CD4-positive, alpha-beta T cell treated with Interleukin-1 beta for 1 hour (primary cell): Measurements from ENCODE around the gene STAT1.

Experiments used
- DNase-seq, 2 donors: peaks; one replicate each; pipeline ENCODE4 v3.0.0-alpha.2; 2020 to 2022

The STAT1 gene

DNA sequence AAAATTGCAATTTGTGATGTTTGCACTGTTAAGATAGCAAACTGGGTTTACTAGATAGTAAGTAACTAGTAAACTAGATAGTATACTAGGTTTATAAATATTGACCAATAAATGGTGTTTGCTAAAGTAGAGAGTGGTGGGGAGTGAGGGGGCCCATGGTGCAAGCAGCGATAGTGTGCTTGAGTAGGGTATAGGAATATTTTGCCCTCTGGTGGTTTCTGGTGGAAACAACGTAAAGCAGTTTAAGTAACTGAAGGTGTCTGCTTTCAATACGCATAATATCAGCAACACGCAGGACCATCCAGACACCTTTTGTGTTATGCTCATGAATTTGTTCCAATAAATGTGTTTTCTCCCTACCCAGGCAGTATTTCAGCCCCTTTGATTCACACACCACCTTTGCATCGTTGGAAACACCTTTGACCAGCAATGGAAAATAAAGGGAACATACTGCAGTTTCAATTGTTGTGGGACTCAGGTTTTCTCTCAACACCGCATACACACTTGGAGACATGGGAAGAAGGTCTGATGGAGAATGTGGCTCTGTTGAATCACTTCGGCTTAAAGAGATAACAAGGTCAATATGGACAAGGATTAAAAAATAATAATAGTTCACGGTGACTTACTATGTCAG lies 16.7 kb upstream of the STAT1 start:
- peak; percentile 36 to 70 for DNase-seq

DNA sequence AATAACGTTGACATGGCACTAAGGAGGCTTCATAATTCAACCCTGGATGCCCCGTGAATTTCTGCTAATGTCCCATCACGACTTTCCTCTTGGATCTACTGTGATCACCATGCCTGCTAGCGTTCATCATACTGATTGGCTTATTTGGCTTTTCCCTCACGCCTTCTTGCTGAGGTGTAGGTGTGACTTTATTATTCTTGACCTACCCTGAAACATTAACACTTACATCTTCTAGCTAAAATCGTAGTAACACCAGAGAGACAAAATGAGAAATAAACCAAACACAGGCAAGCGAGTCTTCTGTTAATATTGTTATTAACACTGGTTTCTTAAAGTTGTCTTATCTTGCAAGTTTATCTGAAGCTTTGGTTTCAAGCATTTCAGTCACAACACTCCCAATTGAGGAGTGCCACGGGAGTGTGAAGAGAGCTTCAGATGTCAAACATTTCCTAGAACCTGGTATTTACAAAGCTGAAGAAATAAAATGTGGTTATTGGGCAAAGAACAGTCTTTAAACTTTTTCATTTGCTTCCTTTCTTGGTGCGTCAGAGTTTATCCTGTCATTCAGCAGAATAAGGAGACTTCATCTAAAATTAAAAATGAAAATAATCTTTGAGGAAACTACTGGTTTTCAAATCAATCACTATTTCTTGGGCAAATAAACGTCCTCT lies 15.4 kb upstream of the STAT1 start:
- peak in 1 of 2 donors; percentile 31 for DNase-seq

DNA sequence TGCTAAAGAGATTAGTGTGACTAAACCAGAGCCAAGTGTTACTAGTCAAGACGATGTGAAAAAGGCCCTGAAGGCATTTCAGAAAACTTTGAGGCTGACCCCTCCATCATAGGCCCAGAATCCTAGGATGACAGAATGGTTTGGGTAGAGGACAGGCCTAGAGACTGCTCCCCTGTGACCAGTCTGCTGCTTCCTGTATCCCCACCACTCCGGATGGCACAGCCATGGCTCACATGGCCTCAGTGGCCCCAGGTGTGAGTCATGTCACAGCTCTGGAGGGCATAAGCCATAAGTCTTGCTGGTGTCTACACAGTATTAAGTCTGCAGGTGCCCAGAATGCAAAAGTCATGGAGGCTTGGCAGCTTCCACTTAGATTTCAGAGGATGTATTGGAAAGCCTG lies 12.4 kb upstream of the STAT1 start:
- DNase-seq, result no peak

DNA sequence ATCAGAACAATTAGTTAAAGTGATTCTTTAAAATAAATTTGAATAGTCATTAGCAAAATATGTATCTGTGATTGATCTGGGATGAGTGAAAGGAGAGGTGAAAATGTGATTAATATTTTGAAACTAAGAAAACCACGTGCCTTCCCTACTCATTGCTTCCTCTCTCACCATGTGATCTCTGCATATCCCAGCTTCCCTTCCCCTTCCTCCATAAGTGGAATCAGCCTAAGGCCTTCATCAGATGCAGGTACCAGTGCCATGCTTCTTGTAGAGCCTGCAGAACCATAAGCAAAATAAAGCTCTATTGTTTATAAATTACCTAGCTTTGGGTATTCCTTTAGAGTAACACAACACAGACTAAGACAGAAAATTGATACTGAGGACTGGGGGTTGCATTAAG lies 11.2 kb upstream of the STAT1 start:
- no peak for DNase-seq

DNA sequence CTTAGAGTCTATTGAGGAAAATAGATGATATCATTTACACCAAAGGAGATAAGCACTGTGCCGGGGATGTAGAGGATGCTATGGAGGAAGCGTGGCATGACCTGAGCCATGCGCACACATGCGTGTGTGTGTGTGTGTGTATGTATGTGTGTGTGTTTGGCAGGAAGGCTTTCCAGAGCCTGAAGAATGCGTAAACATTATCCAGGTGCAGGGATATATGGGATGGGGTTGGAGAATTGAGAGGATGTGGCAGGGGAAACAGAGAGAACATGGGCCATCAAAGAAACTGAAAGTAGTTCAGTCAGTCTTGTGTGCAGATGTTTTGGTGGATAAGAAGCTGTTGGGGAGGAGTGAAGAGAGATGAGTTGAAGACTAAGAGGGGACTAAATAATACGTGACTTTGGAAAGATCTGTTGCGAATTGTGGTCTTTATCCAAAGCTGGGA lies 9.3 kb upstream of the STAT1 start:
- DNase-seq, result peak in 1 of 2 donors; percentile 53

DNA sequence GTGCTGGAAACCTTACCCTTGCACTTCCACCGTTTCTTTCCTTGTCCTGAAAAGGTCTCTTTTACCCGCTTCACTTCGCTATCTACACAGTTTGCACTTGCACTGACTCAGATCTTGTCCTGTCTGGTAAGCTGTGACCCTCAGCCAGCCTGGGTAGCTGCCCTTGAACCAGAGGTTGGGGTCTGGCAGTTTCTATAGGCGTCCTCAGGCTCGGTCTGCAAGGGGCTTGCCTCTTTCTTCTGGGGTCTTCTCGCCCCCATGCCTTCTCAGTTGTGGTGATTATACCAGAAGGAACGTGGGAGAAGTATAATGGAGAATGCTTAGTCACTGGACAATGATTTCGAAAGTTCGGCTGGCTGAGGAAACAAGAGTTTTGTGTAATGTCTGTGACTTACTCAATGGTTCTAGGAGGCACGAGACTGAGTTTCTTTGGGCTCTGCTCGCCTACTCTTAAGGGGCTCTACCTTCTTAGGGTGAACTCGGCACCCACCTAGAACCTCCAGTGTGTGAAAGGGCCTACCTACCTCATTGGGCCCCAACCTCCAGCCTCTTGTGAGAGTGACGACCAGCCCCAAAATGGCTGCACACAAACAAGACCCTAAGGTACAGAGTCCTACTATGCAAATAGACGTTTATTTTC lies 6.9 kb upstream of the STAT1 start:
- DNase-seq, result peak in 1 of 2 donors; percentile 33

DNA sequence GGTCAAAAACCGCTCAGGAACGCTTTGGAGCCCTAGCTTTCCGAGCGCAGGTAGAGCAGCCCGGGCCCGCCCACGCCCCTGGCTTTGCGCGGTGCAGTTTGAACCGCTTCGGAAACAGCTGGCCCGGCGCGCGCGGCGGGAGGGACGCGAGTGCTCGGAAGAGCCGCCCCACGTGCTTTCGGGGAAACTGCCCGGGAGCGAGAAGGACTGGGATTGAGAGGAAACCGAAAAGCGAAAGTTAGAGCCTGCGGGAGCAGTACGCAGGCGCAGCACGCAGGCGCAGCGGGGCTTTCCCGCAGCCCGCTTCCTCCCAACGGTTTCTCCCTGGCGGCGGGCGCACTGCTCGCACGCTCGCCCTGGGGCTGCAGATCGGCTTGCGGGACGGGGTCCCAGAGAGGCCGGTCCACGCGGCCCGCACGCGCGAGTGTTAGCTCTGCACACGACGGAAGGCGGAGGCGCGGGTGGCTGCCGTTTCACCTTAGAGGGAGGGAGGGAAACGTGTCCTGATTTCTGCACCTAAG lies 6.3 kb upstream of the STAT1 start:
- peak; percentile 95 to 96 for DNase-seq

DNA sequence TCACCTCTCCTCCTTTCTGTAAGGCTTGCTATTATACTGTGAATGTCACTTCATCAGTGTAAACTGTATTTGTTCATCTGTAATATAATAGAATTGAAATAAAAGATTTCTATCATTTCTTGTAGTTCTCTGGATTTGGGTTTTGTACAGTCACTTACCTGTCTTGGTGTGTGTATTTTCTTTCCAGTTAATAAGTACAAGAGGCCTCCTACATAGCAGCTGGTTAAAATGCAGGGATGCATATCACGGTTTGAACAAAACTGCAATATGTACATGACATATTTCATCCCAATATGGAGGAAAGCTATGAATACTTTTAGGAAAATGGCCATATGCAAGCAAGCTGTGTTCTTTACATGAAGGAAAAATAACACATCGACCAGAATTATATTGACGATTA lies 5.4 kb upstream of the STAT1 start:
- DNase-seq, result no peak

DNA sequence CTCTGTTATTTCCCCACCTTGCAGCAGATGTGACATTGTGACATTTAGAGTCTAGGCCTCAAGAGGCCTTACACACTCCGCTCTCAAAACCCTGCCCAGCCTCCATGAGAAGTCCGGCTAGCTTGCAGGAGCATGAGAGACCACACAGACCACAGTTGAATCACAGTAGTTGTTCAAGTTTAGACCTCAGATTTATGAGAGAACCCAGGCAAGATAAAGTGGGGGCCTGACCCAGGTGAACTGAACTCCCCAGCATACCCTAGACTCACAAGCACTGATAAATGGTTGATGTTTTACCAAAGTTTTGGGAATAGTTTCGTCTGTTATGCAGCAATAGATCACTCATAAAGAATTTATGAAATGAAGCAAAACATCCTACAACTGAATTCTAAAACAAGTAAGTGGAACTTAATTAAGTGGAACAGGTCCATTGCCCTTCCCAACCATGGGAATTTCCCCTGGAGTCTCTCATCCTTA lies 4.7 kb upstream of the STAT1 start:
- no peak for DNase-seq

DNA sequence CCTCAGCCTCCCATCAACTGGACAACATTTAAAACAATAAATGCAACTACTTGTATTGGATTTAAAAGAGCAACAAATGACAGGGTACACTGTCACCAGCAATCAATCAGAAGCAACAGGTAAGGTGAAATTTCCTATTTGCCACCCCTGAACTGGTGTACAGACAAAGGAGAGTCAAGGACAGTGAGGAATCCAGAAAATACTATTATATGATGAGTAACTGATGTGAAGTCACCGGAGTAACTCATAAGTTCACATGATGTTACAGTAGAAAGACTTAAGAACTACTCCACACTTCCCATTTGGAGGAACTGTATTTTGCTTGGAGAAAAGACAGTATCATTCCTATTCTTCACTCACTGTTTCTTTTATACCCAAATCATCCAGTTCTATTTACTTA lies 4.1 kb upstream of the STAT1 start:
- no peak for DNase-seq

DNA sequence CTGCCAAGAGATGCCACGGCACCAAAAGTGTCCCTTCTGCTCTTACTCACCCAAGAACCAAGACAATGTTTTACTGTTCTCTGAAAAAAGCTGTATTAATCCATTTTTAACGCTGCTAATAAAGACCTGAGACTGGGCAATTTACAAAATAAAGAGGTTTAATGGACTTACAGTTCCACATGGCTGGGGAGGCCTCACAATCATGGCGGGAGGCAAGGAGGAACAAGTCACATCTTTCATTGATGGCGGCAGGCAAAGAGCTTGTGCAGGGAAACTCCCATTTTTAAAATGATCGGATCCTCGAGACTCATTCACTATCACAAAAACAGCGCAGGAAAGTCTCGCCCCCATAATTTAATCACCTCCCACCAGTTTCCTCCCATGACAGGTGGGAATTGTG lies 1.9 kb upstream of the STAT1 start:
- no peak for DNase-seq

DNA sequence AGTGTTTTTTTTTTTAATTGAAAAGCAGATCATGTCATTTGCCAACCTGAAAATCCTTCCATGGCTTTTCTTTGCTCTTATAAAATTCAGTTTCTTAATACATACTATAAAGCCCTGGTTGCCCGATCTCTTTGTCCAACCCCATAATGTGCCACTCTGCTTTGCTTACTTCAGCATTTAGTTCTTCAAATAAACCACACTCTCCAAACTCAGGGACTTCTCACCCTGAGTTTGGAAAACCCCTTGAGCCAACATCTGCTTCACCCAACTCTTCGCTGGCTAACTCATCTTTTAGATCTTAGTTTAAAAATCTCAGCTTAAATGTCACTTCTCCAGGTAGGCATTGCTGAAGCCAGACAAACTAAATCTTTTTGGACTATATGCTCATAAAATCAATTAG lies 1.3 kb upstream of the STAT1 start:
- peak in 1 of 2 donors; percentile 42 for DNase-seq

DNA sequence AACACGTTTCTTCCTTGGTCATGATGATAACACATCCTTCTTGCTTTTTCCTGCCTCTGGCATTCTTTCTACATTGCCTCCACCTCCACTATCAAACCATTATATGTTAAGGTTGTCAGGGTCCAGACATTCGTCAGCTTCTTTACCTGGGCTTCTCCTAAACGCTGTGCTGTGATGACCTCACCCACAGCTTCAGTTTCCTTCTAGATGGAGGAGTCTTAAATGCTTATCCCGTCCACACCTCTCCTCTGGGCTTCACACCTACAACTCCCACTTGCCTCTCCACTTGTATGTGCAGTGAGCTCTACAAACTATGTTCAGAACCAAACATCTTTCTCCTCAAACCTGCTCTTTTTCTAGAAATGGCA lies 666 bp upstream of the STAT1 start:
- DNase-seq, result no peak

DNA sequence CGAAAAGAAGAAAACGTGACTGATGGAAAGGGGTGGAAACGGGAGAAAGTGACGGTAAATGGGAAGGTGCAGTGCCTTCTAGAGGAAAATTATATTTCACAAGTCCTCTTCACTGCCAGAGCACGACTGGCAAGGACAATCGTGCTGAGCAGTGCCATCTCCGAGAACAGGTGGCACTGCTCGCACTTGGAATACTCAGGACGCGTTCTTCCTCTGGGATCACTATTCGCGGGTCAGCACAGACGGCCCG lies 364 bp downstream of the STAT1 start:
- DNase-seq, result no peak

DNA sequence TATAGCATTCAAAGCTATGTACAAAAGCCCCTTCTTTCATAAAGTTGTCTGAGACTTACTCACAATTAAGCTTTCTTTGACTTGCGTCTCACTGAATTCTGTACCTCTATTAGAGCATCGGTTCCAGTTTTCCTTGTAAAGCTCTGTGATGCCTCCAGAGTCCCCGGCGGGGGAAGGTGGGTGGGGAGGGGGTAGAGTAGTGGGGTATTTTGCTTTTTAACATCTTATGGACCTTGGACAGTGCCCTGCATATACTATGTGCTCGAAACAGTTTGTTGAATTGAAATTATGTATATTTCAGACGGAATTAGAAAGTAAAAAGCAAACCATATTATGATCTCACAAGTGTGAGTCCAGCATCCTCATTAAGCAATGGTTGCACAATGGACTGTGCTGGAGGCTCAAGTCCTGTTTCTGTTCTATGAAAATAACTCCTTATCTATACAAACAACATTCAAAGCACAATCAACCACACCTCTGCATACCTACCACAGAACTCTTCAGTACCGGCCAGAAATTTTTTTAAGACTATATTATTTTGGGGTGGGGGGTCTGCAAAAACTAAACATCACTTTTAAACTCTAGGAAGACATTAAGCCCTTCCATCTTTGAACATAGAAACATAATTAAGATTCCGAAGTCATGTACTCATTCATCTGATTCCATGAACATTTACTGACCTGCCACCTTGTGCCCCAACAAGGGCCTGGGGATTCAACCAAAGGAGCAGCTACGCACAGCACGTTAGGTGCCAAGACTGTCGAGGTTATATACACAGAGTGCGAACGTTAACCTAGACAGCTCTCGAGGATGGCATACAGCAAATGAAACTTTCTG lies 908 bp downstream of the STAT1 start:
- no peak for DNase-seq

DNA sequence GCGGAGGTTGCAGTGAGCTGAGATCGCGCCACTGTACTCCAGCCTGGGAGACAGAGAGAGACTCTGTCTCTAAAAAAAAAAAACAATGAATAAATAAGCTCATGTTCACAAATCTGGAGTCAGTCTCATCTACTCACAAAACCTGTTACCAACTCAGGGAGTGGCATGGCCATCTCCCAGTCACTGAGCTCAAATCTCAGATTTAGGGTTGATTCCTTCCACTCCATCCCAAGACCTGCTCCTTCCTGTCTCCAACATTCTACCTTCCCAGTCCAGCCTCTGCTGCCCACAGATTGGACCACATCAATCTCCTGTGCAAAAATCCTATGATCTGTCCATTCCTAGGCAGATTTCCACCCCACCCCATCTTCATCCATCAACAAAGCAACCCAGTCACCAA lies 1.6 kb downstream of the STAT1 start:
- DNase-seq, result no peak

DNA sequence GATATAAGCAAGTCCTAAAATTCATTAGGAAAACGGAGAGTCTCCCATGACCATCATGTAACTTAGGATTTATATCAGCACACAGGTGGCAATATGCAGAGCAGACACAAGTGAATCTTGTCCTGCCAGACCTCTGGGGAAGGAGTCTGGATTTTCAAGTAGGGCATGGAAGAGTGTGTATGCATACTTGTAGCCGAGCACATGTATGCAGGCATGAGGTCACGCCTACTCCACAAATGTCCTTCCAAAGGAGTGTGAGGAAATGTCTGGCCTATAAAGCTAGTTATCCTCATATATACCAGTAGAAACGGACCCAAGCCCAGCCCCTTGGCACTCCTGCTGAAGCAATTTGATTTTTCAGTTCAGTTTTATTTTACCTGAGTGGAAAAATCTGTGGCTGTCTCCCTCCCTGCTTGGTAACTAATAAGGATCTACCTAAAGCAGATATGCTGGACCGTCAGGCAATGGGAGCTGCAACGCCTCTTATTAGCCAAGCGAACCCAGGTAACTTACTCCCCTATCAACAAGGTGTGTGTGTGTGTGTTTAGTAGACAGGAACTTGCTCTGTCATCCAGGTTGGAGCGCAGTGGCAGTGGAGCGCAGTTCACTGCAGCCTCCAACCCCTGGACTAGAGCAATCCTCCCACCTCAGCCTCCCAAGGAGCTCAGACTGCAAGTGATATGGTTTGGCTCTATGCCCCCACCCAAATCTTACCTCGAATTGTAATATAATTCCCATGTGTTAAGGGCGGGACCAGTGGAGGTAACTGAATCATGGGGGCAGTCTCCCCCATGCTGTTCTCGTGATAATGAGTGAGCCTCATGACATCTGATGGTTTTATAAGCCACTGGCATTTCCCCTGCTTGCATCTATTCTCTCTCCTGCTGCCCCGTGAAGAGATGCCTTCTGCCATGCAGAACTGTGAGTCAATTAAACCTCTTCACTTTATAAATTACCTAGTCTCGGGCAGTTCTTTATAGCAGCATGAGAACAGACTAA lies 2.8 kb downstream of the STAT1 start:
- DNase-seq, result no peak

DNA sequence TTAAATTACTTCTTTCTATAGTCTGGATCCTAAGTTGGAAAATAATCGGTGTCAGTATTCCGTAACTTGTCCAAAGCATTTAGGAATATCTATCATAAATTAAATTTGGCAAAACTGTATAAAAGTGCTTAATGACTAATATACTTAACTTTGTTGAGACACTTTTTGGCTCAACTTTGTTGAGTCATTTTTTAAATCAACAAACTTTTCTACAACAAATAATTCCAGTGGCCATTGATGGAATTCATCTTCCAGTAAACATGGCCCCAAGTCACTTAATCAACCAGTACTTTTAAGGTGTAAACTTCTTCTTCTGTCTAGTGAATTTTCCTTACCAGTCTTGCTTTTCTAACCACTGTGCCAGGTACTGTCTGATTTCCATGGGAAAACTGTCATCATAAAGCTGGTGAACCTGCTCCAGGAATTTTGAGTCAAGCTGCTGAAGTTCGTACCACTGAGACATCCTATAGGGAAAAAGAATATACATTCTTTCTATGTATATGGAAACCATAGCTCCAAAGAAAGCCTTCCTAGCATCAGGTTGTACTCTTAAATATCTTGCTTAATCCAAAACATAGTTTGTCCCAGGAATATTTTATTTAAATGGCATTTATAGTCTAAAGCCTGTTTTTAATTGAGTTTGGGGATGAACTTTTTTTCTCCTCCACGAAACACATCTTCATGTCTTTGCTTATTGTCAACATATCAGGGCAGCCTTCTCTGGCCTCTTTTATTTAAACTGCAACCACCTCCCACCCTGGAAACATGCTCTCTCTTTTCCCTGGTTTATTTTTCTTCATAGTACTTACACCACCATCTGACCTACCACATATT lies 4.2 kb downstream of the STAT1 start:
- no peak for DNase-seq

DNA sequence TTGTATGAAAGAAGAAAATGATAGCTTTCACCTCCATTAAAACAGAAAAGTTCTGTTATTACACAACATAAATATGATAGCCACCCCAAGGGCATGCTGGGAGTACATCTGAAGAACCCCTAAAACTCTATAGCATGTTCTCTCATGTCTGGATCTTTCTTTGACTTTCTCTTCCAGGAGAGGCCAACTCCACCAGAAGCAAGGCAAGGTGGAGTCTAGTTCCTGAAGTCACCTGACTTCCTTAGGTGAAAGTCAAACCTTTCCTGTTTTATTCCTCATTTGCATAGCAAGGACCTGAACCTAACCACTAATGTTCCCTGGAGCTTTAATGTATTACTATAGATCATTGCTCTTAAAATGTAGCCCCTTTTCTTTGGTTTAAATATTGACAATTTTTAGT lies 5.7 kb downstream of the STAT1 start:
- no peak for DNase-seq

DNA sequence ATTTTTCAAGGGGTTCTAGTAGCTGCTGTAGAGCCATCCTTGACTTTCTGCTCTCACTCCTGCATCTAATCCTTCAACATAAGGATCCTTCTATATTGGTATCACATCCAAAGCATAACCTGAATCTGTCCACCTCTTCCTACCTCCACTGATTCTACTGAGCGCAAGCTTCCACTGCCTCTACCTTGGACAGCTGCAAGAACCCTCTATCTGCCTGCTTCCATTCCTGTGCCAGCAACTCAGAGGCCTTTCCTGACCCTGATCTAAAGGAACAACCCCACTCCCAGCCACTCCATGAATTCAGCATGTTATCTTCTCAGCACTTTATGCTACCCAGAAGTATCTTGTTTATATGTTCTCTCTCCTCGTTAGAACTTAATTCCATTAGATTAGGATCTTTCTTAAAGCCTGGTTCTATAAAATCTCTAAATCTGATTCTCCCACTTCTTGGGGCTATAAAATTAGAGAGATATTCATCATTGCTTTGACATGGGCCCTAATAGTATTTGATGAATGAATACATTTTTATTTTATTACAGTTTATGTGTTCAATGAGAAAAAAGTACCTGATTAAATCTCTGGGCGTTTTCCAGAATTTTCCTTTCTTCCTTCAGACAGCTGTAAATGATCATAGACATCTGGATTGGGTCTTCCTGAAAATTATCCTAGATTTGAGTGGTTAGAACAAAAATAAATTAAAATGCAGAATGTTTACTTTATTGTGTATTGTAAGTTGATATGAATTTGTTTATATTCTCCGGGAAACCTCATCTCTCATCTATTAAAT lies 6.8 kb downstream of the STAT1 start:
- DNase-seq, result no peak
